ENCODE results near the gene PPFIA1.

- TF ChIP-seq CTCF (IDR thresholded peaks at IDR 0.05; ENCODE audit: low read depth, low read length) (no peak), EZH2phosphoT487 (IDR thresholded peaks at IDR 0.05; ENCODE audit: low read depth) (no peak)
Observed at GRCh38 chr11:70250876-70251658, 19.4 kb upstream of the PPFIA1 start.
